Measurements from ENCODE around the gene USP36. TPM values are rescaled to one million over a fixed set of nuclear protein-coding genes. Genes with fewer than 3 reads are reported as not detected.
A peak's percentile ranks its signal among the peaks of the same experiment; 100 is the strongest.

Gene USP36
- total and polyA plus RNA-seq, 8 donors, result 29.2 to 53.7 (median 45.0) TPM

DNA sequence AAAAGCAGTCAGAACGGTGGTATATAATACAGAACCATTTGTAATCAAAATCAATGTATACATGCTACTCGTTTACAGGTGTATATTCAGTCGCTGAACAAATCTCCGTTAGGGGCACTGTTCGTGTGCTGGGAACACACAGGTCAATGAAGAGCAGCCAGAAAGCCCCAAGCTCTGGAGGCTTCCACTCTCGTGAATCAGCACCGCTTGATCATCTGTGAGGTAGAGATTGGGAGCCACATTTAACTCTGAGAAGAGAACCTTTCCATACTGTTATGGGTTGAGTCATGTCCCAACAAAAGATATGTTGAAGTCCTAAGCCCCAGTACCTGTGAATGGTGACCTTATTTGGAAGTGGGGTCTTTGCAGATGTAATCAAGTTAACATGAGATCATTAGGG lies 53.2 kb downstream of the USP36 start:
- intact Hi-C loops (cut with DNase I), result no loop called here
- H3K4me1 ChIP-seq, result peaks cover 24 to 46% of the 10 kb centered on the region in 2 donors

DNA sequence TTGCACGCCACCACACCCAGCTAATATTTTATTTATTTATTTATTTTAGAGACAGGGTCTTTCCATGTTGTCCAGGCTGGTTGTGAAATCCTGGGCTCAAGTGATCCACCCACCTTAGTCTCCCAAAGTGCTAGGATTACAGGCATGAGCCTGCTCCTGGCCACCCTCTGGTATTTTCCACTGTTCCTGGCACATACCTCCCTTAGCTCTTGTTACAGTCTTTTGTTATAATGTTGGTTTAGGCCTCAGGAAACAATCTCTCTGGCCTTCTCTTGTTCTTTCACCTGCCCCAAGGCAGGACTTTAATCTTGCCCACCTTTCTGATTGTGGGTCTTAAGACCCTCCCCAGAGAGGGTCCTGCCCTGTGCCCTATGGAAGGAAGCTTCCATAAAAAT lies 55.0 kb downstream of the USP36 start:
- H3K36me3 ChIP-seq, result no peaks in the 10 kb centered on the region
- no peaks in the 10 kb centered on the region for H3K9me3 ChIP-seq
- no peak for DNase-seq
- no peak for TF ChIP-seq CTCF (IDR thresholded peaks at IDR 0.05)
- no peak for ATAC-seq
- peak overlapping the region in 1 of 2 donors; percentile 28 for H3K27ac ChIP-seq
- H3K27me3 ChIP-seq, result no peaks in the 10 kb centered on the region
- peaks cover 24 to 48% of the 10 kb centered on the region in 2 donors for H3K4me1 ChIP-seq
- intact Hi-C loops (cut with DNase I), result no loop called here
- no peak overlapping the region for H3K4me3 ChIP-seq

More for the DNA sequence above, 53.2 kb downstream of the USP36 start:
- ATAC-seq (no peak), DNase-seq (no peak)
- Histone ChIP-seq H3K36me3 (no peaks in the 10 kb centered on the region), H3K27me3 (no peaks in the 10 kb centered on the region), H3K9me3 (no peaks in the 10 kb centered on the region), H3K27ac (no peak overlapping the region), H3K4me3 (no peak overlapping the region)
- TF ChIP-seq CTCF (IDR thresholded peaks at IDR 0.05), result no peak

GRCh38 chr17:78785011-78785662 lies 55.5 kb downstream of the USP36 start:
- H3K4me3 ChIP-seq, result no peak overlapping the region
- no peak for DNase-seq
- peak overlapping the region in 1 of 2 donors; percentile 28 for H3K27ac ChIP-seq
- ATAC-seq, result no peak
- H3K27me3 ChIP-seq, result no peaks in the 10 kb centered on the region
- no peak for TF ChIP-seq CTCF (IDR thresholded peaks at IDR 0.05)
- no peaks in the 10 kb centered on the region for H3K36me3 ChIP-seq
- no peaks in the 10 kb centered on the region for H3K9me3 ChIP-seq
- intact Hi-C loops (cut with DNase I), result no loop called here
- H3K4me1 ChIP-seq, result peaks cover 19 to 48% of the 10 kb centered on the region in 2 donors

- intact Hi-C loops (cut with DNase I), result no loop called here
- Histone ChIP-seq H3K36me3 (no peaks in the 10 kb centered on the region), H3K27ac (peak overlapping the region in 1 of 2 donors; percentile 94), H3K27me3 (no peaks in the 10 kb centered on the region), H3K9me3 (no peaks in the 10 kb centered on the region), H3K4me1 (peaks cover 12 to 48% of the 10 kb centered on the region in 2 donors), H3K4me3 (no peak overlapping the region)
- DNase-seq (no peak), ATAC-seq (no peak)
- TF ChIP-seq CTCF (IDR thresholded peaks at IDR 0.05), result no peak
Observed at GRCh38 chr17:78784352-78784751, 56.3 kb downstream of the USP36 start.

DNA sequence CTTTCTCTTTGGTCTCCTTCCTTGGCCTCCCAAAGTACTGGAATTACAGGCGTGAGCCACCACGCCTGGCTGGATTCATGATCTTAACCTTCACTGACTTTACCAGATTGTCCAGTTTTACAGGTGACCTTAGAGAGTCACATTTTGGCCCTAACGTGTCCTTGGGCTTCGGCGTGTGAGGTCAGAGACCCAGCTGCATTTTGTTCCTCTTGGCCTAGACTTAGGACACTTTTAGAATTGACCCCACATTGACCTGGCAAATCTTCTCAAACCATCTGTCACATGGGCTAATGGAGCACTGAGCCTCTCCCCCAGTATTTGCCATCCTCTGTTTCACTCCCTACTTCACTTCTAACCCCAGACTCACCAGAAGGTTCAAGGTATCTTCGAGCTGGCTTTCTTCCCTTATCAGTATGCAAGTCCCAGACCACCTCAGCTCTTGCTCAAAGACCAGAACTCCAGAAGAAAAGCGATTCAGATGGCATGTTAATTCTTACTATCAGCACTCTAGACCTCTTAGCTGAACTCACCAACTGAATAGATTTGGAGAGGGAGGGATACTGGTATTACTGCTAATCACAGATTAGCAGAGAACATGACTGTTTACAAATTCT lies 56.8 kb downstream of the USP36 start:
- peaks cover 10 to 48% of the 10 kb centered on the region in 2 donors for H3K4me1 ChIP-seq
- H3K27me3 ChIP-seq, result no peaks in the 10 kb centered on the region
- H3K9me3 ChIP-seq, result no peaks in the 10 kb centered on the region
- DNase-seq (no peak), ATAC-seq (no peak)
- H3K4me3 ChIP-seq, result no peak overlapping the region
- no peaks in the 10 kb centered on the region for H3K36me3 ChIP-seq
- no peak for TF ChIP-seq CTCF (IDR thresholded peaks at IDR 0.05)
- peak overlapping the region; percentile 94 to 96 for H3K27ac ChIP-seq
- intact Hi-C loops (cut with DNase I), result no loop called here

All from left lung (tissue), 10 donors.